CD14-positive monocyte (primary cell): ENCODE results near the gene C17orf107. TPM values are rescaled to one million over a fixed set of nuclear protein-coding genes. Genes with fewer than 3 reads are reported as not detected.
A peak's percentile ranks its signal among the peaks of the same experiment; 100 is the strongest.

Experiments used
- DNase-seq, 3 donors: peaks; one replicate each; pipeline ENCODE4 v3.0.0-alpha.2; 2011 to 2022
- H2AFZ ChIP-seq: 2 replicates; pipeline ENCODE4 v1.6.0; 2012; ENCODE audit warnings: mild to moderate bottlenecking, low read depth, low read length, inconsistent platforms; ENCODE audit not compliant: insufficient read depth, poor library complexity, severe bottlenecking
- H3K27ac ChIP-seq, 2 donors: 1 replicate in 1 of 2; 2 replicates in 1 of 2; pipeline ENCODE4 v1.5.1; 2012 to 2013; ENCODE audit warnings: low read length in 2 of 2, control low read depth in 1 of 2, inconsistent platforms in 1 of 2, low read depth in 1 of 2, mild to moderate bottlenecking in 1 of 2
- H3K27me3 ChIP-seq, 2 donors: one replicate each; pipeline versions ENCODE4 v1.6.0 to v1.6.1; 2011 to 2013; ENCODE audit warnings: low read length in 2 of 2; ENCODE audit not compliant: control insufficient read depth in 2 of 2, insufficient read depth in 2 of 2
- H3K36me3 ChIP-seq, 2 donors: replicated peaks in 1 of 2; 1 replicate in 1 of 2; 2 replicates in 1 of 2; pipeline versions ENCODE4 v1.5.1 to v1.6.1; 2012 to 2013; ENCODE audit warnings: low read length in 2 of 2, control low read depth in 1 of 2, inconsistent platforms in 1 of 2, mild to moderate bottlenecking in 1 of 2; ENCODE audit not compliant: insufficient read depth in 2 of 2, control insufficient read depth in 1 of 2
- H3K4me1 ChIP-seq, 2 donors: 1 replicate in 1 of 2; 2 replicates in 1 of 2; pipeline versions ENCODE4 v1.5.1 to v1.6.1; 2012 to 2013; ENCODE audit warnings: low read length in 2 of 2, control low read depth in 1 of 2, inconsistent platforms in 1 of 2, mild to moderate bottlenecking in 1 of 2, moderate library complexity in 1 of 2; ENCODE audit not compliant: insufficient read depth in 2 of 2, control insufficient read depth in 1 of 2
- H3K4me2 ChIP-seq: replicated peaks from 2 replicates; pipeline ENCODE3; 2012; ENCODE audit warnings: low read length, moderate library complexity, mild to moderate bottlenecking; ENCODE audit not compliant: poor library complexity, severe bottlenecking; ENCODE audit errors: extremely low read depth
- H3K4me3 ChIP-seq, 3 experiments: fragments of 200-600 bp in 1 of 3; sonication (generic) in 1 of 3; replicated peaks in 1 of 3; 1 replicate in 2 of 3; 2 replicates in 1 of 3; pipeline ENCODE4 v1.5.1; 2011 to 2013; ENCODE audit warnings: low read length in 3 of 3, mild to moderate bottlenecking in 3 of 3, control low read depth in 2 of 3, low read depth in 2 of 3, inconsistent platforms in 1 of 3, moderate library complexity in 1 of 3
- H3K79me2 ChIP-seq: 2 replicates; pipeline ENCODE4 v1.6.0; 2012; ENCODE audit warnings: mild to moderate bottlenecking, control low read depth, inconsistent platforms, low read length, moderate library complexity; ENCODE audit not compliant: insufficient read depth
- H3K9ac ChIP-seq: 2 replicates; pipeline ENCODE4 v1.6.0; 2017; ENCODE audit warnings: low read length, mild to moderate bottlenecking; ENCODE audit not compliant: insufficient read depth, poor library complexity, severe bottlenecking
- H3K9me3 ChIP-seq, 2 donors: replicated peaks in 1 of 2; 1 replicate in 1 of 2; 2 replicates in 1 of 2; pipeline versions ENCODE4 v1.5.1 to v1.6.1; 2012 to 2013; ENCODE audit warnings: low read length in 2 of 2, control low read depth in 1 of 2; ENCODE audit not compliant: control insufficient read depth in 1 of 2, insufficient read depth in 1 of 2
- H4K20me1 ChIP-seq: 2 replicates; pipeline ENCODE4 v1.6.0; 2012; ENCODE audit warnings: mild to moderate bottlenecking, low read length, control low read depth, moderate library complexity; ENCODE audit not compliant: insufficient read depth
- H3K27ac Mint-ChIP-seq, 7 donors: one replicate each; pipeline ENCODE4 v1.8.0; 2020; ENCODE audit warnings: mild to moderate bottlenecking in 7 of 7, mixed read lengths in 7 of 7, moderate library complexity in 6 of 7, inconsistent platforms in 2 of 7
- H3K27me3 Mint-ChIP-seq, 3 donors: one replicate each; pipeline ENCODE4 v1.8.0; 2021 to 2022; ENCODE audit warnings: low read depth in 3 of 3, mild to moderate bottlenecking in 3 of 3, mixed read lengths in 3 of 3, moderate library complexity in 3 of 3, inconsistent platforms in 1 of 3
- H3K36me3 Mint-ChIP-seq, 2 donors: one replicate each; pipeline ENCODE4 v1.8.0; 2020; ENCODE audit warnings: mixed read lengths in 2 of 2, inconsistent platforms in 1 of 2, mild to moderate bottlenecking in 1 of 2
- H3K4me1 Mint-ChIP-seq: one replicate; pipeline ENCODE4 v1.8.0; 2020; ENCODE audit warnings: mild to moderate bottlenecking, mixed read lengths
- H3K4me3 Mint-ChIP-seq, 2 donors: one replicate each; pipeline ENCODE4 v1.8.0; 2020; ENCODE audit warnings: mild to moderate bottlenecking in 2 of 2, mixed read lengths in 2 of 2, moderate library complexity in 1 of 2
- H3K9me3 Mint-ChIP-seq, 7 donors: one replicate each; pipeline ENCODE4 v1.8.0; 2020 to 2022; ENCODE audit warnings: mixed read lengths in 7 of 7, mild to moderate bottlenecking in 6 of 7, moderate library complexity in 6 of 7, inconsistent platforms in 2 of 7
- WGBS: methylation state at CpG from one replicate; pipeline ENCODE4 v1.1.5; 2013; ENCODE audit warnings: missing lambda C conversion rate; ENCODE audit not compliant: insufficient coverage; 5-methylcytosine and 5-hydroxymethylcytosine counted together
- intact Hi-C, 2 donors: fragments of 100-400 bp; cut with micrococcal nuclease; formaldehyde crosslinking; loops; one replicate each; pipeline versions ENCODE4 v1.15.0 to v1.15.1; 2023
- polyA plus RNA-seq, 3 donors: library from polyadenylated mRNA; depleted of rRNA in 1 of 3; unstranded in 2 of 3; stranded (reverse) in 1 of 3; fragments of 300-500 nt in 2 of 3; fragments of >200 nt in 1 of 3; fragmentation: Illumina TruSeq in 2 of 3; gene quantifications; 1 replicate in 2 of 3; 2 replicates in 1 of 3; pipeline ENCODE4 v1.2.3, GENCODE V29; 2012 to 2021
- TF ChIP-seq, protein P1 (sequence below): fragments of 200-600 bp; IDR thresholded peaks from one replicate; pipeline ENCODE4 v1.8.0; 2022; ENCODE audit warnings: antibody characterized with exemption, mild to moderate bottlenecking

The C17orf107 gene
- polyA plus RNA-seq, 3 donors: 1.9 to 5.1 (median 4.2) TPM

DNA sequence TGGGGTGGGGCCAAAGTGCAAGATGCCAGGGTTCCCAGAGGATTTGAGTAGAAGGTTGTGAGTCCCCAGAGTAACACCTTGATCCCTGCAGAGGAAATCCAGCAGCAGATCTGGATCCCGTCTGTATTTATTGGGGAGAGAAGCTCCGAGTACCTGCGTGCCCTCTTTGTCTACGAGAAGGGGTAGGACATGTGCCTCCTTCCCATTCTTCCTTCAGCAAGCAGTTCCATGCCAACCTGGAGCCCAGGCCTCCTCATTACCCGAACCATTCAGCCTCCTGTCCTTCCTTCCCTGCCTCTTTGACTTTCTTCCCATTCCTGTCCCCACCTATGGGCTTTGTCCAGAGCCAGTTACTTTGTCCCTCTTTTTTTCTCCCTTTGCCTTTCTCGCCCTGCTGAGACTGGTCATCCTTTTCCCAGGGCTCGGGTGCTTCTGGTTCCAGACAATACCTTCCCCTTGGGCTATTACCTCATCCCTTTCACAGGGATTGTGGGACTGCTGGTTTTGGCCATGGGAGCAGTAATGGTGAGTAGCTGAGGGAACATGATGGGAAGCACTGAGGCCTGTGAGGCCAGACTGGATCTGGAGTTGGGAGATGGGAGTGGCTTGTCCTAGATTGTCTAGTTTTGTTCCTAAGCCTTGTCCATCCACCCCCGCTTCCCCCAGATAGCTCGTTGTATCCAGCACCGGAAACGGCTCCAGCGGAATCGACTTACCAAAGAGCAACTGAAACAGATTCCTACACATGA lies 43.6 kb downstream of the C17orf107 start:
- Histone ChIP-seq H3K9ac (no peak overlapping the region), H3K79me2 (peaks cover 94% of the 10 kb centered on the region), H3K9me3 (no peaks in the 10 kb centered on the region), H4K20me1 (peaks cover 77% of the 10 kb centered on the region), H3K4me2 (peak overlapping the region; percentile 98), H3K4me3 (peak overlapping the region in 1 of 3 experiments; percentile 94), H3K4me1 (peaks cover 74 to 82% of the 10 kb centered on the region in 2 donors), H3K27ac (peak overlapping the region; percentile 85 to 94), H3K27me3 (no peaks in the 10 kb centered on the region), H2AFZ (no peak overlapping the region), H3K36me3 (peaks cover 37 to 49% of the 10 kb centered on the region in 2 donors)
- Mint-ChIP-seq H3K9me3 (no peaks in the 10 kb centered on the region), H3K27me3 (peaks cover 0 to 5% (median 0%) of the 10 kb centered on the region in 3 donors), H3K4me3 (no peak overlapping the region), H3K27ac (peak overlapping the region; percentile 63 to 99 (median 97)), H3K4me1 (peaks cover 74% of the 10 kb centered on the region), H3K36me3 (peaks cover 52 to 59% of the 10 kb centered on the region in 2 donors)
- 97% methylated on average over 3 of the region's 13 CpGs for WGBS
- intact Hi-C loops: no loop called here
- TF ChIP-seq, protein P1, sequence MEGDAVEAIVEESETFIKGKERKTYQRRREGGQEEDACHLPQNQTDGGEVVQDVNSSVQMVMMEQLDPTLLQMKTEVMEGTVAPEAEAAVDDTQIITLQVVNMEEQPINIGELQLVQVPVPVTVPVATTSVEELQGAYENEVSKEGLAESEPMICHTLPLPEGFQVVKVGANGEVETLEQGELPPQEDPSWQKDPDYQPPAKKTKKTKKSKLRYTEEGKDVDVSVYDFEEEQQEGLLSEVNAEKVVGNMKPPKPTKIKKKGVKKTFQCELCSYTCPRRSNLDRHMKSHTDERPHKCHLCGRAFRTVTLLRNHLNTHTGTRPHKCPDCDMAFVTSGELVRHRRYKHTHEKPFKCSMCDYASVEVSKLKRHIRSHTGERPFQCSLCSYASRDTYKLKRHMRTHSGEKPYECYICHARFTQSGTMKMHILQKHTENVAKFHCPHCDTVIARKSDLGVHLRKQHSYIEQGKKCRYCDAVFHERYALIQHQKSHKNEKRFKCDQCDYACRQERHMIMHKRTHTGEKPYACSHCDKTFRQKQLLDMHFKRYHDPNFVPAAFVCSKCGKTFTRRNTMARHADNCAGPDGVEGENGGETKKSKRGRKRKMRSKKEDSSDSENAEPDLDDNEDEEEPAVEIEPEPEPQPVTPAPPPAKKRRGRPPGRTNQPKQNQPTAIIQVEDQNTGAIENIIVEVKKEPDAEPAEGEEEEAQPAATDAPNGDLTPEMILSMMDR: no peak
- no peak for DNase-seq

DNA sequence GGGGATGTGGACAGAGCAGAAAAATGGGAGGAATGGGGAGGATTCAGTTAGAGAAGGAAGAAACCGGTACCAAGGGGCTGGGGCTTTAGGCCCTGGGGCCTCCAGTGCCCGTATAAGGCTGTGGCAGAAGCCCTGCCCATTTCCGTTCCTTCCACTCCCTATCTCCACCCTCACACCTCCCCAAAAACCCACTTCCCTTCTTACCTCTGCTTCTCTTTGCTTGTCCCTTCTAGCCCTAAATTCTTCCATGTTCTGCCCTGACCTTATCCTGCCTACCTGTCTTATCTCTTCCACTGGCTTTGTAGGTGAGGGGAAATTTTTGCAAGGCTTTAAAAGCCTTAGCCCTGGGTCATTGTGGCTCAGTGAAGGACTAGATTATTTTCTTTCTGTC lies 44.8 kb downstream of the C17orf107 start:
- H4K20me1 ChIP-seq: peaks cover 72% of the 10 kb centered on the region
- H3K4me1 ChIP-seq: peaks cover 65 to 77% of the 10 kb centered on the region in 2 donors
- no peaks in the 10 kb centered on the region for H3K27me3 ChIP-seq
- Mint-ChIP-seq H3K4me1 (peaks cover 67% of the 10 kb centered on the region), H3K36me3 (peaks cover 44 to 51% of the 10 kb centered on the region in 2 donors), H3K4me3 (peak overlapping the region; percentile 68 to 86), H3K9me3 (no peaks in the 10 kb centered on the region), H3K27me3 (peaks cover 0 to 5% (median 0%) of the 10 kb centered on the region in 3 donors), H3K27ac (peak overlapping the region; percentile 95 to 99 (median 97))
- intact Hi-C loops: no loop called here
- peak overlapping the region; percentile 61 for H3K9ac ChIP-seq
- H3K4me2 ChIP-seq: peak overlapping the region; percentile 98
- TF ChIP-seq, protein P1: no peak
- peak overlapping the region; percentile 85 to 94 for H3K27ac ChIP-seq
- H2AFZ ChIP-seq: no peak overlapping the region
- H3K9me3 ChIP-seq: no peaks in the 10 kb centered on the region
- peak overlapping the region in 1 of 3 experiments; percentile 94 for H3K4me3 ChIP-seq
- DNase-seq: peak in 2 of 3 donors; percentile 56 to 65
- WGBS: 0% methylated on average over 2 of the region's 3 CpGs
- H3K36me3 ChIP-seq: peaks cover 32 to 43% of the 10 kb centered on the region in 2 donors
- peaks cover 86% of the 10 kb centered on the region for H3K79me2 ChIP-seq
